Measurements from ENCODE around the gene TEX53.
A peak's percentile ranks its signal among the peaks of the same experiment; 100 is the strongest.

Gene TEX53

DNA sequence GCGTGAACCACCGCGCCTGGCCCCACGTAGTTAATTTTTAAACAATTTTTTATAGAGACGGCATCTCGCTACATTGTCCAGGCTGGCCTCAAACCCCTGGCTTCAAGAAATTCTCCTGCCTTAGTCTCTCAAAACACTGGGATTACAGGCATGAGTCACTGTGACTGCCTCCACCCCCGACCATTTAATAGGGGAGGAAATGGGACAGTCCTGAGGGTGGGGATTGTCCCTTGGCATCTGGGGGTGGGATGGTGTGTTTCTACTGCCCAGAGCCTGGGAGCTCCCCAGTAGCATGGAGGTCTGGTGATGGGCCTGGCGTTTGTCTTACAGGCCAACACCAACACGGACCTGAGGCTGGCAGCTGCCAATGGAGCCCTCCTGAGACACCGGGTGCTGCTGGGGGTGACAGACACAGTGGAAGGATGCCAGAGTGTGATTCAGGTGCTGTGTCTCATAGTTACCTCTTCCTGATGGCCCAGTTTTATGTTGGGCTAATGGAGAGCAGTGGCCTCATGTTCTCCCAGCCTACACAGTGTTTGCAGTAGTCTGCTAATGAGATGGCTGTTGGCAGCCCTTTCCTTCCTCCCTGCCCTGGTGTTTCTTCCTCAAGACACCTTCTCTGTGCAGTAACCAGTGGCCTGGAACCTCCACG lies 24.0 kb downstream of the TEX53 start:
- DNase-seq = no peak

DNA sequence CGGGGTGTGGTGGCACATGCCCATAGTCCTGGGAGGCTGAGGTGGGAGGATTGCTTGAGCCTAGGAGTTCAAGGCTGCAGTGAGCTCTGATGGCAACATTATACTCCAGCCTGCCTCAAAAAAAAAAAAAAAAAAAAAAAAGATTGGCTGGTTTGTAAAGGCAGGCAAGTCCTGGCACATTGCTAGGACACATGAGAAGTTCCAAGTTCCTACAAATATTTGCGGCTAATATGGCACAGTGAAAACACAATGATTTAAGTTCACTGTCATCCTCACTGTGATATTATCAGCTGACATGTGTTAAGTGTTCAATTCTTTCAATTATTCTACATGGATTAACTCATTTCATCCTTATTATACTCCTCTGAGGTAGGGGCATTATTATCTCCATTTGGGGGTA lies 26.4 kb downstream of the TEX53 start:
- no peak for DNase-seq

DNA sequence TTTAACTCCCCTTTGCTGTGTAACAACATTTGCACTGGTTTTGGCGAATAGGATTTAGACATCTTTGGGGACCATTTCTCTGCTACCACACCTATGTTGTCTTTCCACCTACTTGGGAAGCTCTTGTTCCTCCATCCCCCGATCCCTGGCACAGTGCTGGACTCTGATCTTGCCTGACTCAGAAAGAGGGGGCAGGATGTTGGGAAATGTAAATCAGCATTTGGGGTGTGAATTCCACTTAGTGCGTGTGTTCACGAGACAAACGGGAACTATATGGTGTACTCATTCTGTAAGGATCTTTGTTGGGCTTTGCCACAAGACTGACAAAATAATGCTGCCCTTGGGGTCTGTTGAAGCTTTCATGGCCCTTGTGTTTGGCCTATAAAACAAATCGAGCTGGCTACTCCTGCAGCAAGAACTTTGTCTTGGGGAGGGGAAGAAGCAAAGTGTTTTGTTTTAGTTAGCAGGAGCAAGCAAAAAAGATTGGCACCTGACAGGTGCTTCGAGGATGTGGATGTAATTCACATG lies 28.0 kb downstream of the TEX53 start:
- no peak for DNase-seq

DNA sequence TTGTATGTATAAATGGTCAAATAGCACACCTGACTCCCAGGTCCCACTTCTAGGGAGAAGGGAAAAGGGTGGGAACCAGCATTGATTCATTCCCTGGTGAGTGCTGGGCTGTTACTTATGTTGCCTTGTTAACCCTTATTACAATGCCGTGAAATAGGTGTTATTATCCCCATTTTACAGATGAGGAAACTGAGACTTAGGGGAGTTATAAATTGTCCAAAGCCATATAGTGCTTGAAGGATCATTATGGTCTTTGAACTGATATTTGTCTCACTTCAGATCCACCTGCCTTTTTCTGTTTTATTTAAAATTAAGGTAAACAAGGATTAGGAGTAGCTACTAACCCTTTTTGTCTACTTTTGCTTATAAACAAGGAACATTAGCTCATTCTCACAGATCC lies 30.1 kb downstream of the TEX53 start:
- no peak for DNase-seq

DNA sequence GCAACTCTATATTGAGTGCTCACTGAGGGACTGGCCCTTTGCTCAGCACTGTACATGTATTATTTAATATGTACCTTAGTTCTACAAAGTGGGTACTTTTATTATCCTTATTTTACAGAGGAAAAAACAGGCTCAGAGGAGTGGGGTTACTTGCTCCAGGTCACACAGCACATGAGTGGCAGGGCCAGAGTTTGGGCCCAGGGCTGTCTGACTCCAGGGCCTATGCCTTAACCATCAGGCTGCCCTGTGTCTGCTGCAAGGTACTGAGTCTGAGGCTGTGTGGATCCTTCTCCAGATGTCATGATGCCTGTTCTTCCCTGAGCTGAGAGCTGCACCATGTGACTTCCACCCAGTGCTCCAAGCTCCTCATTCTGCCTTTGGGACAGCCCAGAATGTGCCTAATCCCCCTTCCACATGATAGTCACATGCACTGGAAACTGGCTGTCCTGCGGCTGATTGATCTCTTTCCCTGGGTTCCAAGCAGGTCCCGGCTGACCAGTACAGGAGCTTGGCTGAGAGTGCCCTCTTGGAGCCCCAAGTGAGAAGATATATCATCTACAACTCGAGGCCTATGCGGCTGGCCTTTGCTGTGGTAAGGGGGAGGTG lies 31.1 kb downstream of the TEX53 start:
- no peak for DNase-seq

DNA sequence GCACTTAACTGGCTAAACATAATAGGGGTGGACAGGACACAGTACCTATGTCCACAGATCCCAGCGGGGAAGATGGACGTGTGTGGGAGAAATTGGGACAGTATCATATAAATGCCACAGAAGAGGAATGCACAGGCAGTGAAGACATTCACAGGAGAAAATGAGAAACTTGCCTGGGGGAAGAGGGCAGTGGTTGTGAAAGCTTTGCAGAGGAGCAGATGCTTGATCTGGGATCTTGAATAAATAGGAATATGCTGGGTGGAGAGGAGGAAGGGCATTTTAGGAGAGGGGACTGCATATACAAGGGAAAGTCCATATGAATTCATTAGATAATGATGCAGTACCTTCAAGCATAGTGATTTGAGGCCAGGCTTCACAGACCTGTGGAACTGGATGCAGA lies 32.9 kb downstream of the TEX53 start:
- no peak for DNase-seq

DNA sequence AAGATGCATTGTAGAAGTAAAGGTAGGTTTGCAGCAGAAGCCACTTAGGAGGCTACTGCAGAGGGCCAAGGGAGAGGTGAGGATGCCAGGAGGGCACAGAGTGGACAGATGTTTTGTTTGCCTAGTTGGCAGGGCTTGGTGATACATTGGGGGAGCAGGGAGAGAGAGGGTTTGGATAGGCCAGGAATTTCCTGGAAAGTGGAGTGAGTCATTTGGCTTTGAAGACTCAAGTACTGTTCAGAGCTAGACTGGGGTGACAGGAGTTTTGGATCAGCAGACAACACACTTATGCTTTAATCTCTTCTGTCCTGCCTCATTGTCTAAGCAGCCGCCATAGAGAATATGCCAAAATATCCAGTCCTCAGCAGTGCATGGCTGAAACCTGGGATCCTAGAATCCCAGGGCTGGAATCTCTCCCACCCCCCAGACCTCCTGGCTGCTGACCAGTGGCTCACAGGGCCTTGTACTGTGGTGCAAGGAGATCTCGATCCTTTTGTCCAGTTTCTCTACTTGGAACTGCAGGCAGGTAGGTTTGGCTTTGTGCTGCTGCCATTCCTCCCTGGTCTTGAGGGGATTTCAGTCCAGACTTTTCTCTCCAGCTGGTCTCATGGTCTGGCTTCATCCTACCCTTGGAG lies 35.5 kb downstream of the TEX53 start:
- no peak for DNase-seq

DNA sequence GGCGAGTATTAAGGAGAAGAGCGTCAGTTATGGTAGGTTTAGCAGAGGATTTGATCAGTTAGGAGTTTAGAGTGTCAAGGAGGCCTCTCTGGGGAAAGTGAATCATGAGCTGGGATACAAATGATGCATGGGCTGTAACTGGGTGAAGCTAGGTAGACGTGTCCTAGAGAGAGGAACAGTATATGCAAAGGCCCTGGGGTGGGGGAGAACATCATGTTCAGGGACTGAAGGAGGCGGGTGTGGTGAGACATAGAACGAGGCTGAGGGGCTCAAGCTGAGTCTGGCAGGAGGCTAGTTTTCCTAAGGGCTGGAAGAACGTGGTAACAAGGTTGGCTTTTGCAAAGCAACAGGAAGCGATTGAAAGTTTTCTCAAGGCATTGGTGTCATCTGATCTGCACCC lies 36.0 kb downstream of the TEX53 start:
- no peak for DNase-seq

DNA sequence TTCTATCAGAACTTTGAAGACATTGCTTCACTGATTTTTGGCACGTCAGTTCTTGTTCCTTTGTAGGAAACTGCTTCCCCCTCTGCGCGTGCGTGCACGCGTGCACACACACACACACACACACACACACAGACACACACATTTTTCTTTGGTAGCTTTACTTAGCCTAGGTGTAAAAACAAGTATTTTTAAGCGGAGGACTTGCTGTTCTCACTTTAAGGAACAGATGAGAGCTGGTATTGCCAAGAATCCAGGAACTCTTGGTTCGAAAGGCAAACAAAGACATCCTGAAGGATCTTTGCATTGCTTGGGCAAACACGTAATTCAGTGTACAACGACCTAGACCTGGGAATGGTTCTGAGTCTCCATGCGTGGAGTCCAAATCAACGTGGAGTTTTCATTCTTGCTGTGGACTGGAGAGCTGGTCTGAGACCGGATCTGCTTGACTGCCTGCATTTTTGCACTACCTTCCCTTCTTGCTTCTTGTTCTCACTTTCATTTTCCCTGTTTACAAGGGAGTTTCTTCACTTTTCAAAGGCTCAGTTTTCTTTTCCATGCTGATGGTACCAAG lies 38.3 kb downstream of the TEX53 start:
- peak; percentile 6 for DNase-seq

DNA sequence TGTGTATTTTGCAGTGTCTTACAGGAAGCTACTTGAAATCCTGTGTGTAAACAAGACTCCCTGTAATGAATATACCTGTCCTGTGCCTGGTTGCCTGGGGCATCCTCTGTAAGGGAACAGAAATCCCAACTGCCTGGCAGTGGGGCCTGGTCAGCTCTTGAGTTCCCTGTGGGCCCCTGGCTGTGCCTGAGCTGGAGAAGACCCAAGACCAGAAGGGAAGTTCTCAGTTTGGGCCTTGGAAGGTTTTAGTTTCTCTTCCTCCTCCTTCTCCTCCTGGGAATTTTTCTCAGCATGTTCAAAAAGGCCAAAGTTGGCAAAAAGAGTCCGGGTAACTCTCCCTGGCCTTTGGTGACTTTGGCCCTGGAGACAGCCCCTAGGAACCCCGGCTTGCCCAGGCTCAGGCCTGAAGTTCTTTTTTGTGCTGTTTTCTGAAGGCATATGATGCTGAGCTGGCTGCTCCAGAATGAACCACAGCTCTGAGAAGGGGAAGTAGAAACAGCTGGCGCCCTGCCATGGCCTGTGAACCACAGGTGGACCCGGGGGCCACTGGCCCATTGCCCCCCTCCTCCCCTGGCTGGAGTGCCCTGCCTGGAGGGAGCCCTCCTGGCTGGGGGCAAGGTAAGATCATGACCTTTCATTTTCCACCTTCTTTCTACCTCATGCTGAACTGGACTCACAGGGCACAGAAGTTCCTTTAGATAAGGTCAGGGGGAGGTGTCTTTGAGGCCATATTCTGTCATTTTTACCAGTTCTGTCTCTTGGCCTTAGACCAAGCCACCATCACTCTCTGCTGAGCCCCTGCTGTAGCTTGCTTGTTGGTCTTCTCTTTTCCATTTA lies 40.7 kb downstream of the TEX53 start:
- DNase-seq = peak; percentile 78

DNA sequence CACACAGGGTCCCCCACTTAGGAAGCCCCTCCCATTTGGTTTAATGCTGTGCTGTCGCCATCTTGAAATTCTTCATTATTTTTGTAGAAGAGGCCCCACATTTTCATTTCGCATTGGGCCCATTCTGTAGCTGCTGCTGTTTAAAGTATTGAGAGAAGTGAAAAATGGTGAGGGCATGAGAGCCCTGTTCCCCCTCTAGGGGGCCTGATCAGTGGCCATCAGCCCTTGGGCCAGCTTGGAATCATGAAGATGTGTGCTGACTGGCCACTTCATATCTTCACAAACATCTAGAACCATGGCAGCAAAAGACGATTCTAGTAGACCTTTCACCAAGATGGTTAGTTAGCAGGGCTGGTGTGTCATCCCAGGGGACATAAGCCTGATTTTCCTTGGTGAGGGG lies 43.2 kb downstream of the TEX53 start:
- DNase-seq = no peak

DNA sequence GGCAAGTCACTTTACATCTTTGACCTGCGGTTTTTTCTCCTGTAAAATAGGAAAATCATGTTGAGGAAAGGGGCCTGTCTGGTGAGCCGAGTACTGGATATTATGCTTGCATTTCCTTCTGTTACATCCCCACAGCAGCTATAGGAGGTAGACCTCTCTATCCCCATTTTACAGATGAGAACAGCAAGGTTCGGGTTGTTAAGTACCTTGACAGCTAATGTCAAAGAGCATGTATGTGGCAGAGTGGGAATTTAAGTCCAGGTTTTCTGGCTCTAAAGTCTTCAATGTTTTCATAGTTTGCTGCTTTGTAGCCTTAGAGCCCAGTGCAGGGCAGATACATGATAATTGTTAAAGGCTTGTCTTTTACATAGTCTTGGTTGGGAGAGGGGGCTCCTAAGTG lies 43.7 kb downstream of the TEX53 start:
- DNase-seq = no peak

DNA sequence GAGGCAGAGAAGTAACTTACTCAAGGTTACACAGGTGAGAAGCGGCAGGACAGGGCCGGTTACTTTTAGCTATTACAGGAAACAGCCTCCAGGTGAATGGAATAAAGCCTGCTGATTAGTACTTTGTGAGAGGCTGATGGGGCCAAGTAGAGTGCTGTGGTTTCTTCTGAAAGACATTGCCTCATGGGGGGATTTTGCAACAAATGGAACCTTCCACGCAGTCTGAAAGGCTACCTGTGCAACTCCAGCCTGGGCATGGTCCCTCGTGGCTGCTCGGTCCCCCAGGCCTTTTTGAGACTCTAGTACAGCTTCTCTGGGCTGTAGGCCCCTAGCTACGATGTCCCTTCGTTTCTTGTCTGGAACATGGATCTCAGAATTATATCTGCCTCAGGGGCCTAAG lies 44.5 kb downstream of the TEX53 start:
- DNase-seq = no peak

DNA sequence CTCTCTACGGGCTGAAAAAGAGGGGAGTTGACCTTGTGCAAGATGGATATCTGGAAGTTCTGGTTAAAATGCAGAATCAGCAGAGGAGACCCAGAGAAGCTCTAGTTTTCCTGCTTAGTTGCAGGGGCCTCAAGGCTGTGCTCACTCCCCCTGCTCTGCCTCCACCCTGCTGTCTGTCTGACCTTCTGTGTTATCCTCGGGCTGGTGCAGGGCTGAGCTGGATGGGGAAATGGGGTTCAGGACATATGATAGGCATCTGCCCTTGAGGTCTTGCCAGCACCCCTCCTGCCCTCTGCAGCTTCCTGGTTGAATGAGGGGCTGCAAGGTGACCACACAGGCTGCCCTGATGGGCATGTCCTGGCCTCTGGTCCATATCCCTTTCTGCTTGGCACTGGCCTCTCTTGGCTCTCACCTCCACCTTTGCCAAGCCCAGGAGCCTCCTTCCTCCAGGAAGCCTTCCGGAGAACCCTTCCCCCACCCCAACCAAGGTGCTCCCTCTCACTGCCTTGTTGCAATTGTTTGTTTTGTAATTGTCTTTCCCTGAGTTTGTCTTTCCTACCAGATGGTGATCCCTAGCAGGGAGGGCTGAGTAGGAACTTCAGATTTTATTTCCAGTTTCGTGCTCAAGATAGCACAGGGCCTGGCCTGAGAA lies 45.2 kb downstream of the TEX53 start:
- DNase-seq = no peak

DNA sequence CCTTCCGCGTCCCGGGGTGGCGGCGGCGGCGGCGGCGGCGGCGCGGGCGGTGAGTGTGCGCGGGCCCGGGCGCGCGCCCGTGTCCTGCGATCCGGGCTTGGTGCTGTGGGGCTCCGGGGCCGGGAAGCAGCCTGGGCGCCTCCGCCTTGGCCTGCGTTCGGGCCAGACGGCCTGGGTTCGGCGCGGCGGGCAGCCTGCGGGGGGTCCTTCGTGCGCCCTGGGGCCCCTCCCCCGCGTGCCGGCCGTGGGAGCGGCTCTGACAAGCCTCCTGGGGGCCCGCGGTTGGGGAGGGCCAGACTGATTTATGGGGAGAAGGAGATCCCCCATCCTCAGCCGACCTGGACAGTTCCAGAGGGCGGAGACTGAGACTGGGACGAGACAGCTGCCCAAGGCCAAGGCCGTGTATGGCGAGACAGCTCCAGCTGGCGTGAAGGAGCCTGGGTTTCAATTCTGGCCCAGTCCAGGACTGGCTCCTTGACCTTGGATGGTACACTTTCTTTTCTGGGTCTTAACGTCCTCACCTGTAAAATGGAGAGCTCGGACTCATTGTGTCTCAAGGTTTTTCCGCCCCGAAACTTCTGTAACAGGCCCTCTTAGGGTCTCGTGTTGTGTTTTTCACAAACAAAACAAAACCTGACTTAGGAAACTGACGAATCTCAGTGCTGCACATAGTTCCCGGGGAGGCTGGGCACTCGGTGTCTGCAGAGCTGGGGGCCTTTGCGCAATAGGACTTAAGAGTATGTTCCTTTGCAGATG lies 45.9 kb downstream of the TEX53 start:
- no peak for DNase-seq

DNA sequence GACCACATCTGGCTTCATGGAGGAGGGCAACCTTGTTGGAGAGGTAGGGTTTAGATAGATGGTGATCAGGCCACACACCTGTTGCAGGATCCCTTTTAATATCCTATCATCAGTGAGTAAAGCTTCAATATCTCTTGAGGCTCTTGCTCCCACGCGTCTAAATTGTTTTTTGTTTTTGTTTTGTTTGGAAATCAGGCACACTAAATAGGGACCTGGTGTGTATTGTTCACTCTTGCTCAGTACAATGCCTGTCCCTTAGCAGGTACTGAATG lies 49.1 kb downstream of the TEX53 start:
- no peak for DNase-seq

DNA sequence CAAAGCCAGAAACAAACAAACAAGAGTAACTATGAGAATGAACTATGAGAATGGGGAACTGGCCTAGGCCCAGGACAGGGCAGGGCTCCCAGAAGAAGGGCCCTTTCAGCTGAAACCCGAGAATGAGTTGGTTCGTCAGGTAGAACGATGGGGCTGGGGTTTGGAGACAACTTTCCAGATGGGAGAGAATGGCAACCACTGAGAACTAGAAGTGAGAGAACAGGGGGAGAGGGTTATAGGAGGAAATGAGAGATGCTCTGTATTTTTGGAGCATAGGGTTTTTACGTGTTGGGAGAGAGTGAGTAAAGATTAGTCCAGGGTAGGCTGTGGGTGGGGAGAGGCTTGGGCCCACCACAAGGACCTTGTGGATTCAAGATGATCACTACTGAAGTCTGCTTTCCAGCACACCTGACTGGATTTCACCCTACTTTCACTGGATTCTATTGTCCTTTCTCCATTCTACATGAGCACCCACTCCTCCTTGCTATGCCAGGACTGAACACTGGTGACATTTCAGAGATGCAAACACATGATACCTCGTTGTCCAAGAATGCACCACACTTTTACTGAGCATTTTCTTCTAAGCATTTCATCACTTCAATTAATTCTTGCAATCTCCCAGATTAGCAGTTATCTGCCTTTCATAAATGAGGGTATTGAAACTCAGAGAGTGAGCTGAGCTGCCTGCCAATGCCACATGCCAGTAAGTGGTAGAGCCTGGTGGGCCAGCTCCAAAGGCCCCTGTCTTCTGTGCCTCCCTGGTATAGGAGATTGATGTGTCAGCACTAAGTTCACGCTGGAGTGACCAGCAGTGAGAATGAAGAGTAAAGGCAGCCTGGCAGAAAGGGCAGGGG lies 49.7 kb downstream of the TEX53 start:
- DNase-seq = no peak

DNA sequence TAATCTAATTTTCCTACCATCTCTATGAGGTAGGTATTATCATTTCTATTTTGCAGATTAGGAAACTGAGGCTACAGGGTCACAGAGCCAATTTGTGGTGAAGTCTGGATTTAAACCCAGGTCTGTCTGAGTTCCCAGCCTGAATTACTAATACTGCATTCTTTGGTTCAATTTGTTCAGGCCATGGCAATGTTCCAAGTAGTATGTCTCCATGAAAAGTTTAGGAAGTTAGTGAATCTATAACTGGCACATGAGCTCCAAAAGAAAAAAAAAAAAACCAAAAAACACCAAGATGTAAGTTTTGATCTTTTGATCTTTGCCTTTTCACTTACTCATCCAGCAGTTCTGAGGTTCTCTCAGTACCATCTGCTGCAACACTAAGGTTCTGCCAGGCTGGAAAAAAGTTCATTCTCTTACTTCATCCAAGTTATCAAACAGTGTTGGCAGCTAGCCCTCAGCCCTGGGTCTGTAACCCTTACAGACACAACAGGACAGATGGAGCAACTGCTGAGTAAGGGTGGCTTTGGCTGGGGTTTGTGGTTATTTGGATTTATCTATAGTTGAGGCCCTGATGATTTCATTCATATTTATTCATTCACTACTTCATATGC lies 50.9 kb downstream of the TEX53 start:
- no peak for DNase-seq
